Activated B cell treated with CpG ODN at 0.5 μM for 24 hours (primary cell): ENCODE data around the gene GSTO1. TPM values are rescaled to one million over a fixed set of nuclear protein-coding genes. Genes with fewer than 3 reads are reported as not detected.

Experiments used
- ATAC-seq: fragments of 200-7000 bp; cut with Tn5 transposase; one replicate; pipeline ENCODE4 v1.10.0; 2021; ENCODE audit warnings: low read depth, mild to moderate bottlenecking, moderate library complexity
- CTCF ChIA-PET: fragments of 350-600 bp; sonication (Branson Sonifier 250); formaldehyde crosslinking; loops from one replicate; lab custom pipeline; 2021; ENCODE audit warnings: antibody characterized with exemption; lab: Charles Lee
- POLR2A ChIA-PET: fragments of 350-600 bp; sonication (Branson Sonifier 250); formaldehyde crosslinking; loops from one replicate; lab custom pipeline; 2021; ENCODE audit warnings: antibody characterized with exemption; lab: Charles Lee
- DNase-seq: peaks from one replicate; pipeline ENCODE4 v3.0.0; 2022
- H3K27ac Mint-ChIP-seq: one replicate; pipeline ENCODE4 v1.8.0; 2020; ENCODE audit warnings: mixed read lengths
- H3K27me3 Mint-ChIP-seq: one replicate; pipeline ENCODE4 v1.8.0; 2021; ENCODE audit warnings: mixed read lengths
- H3K36me3 Mint-ChIP-seq: one replicate; pipeline ENCODE4 v1.8.0; 2021; ENCODE audit warnings: low read depth, mixed read lengths
- H3K4me1 Mint-ChIP-seq: one replicate; pipeline ENCODE4 v1.8.0; 2021; ENCODE audit warnings: mixed read lengths
- H3K4me3 Mint-ChIP-seq: one replicate; pipeline ENCODE4 v1.8.0; 2020; ENCODE audit warnings: mild to moderate bottlenecking, mixed read lengths
- H3K9me3 Mint-ChIP-seq: one replicate; pipeline ENCODE4 v1.8.0; 2020; ENCODE audit warnings: mixed read lengths
- CTCF ChIP-seq: fragments of 200-600 bp; IDR thresholded peaks from one replicate; pipeline ENCODE4 v1.8.0; 2022; ENCODE audit warnings: antibody characterized with exemption, mild to moderate bottlenecking
- intact Hi-C: fragments of 100-400 bp; cut with micrococcal nuclease; formaldehyde crosslinking; loops from one replicate; pipeline ENCODE4 v1.15.1; 2024
- total RNA-seq: library from RNA; stranded (reverse); gene quantifications from 2 replicates; pipeline ENCODE4 v1.2.3, GENCODE V29; 2022

The GSTO1 gene
- total RNA-seq, 1 donor from 2014 or later = 43.0 TPM

GRCh38 chr10:104301907-104302690, 47.4 kb downstream of the GSTO1 start:
- H3K4me3 Mint-ChIP-seq = no peak overlapping the region
- CTCF ChIA-PET = interaction anchor here (1.6 to 8.7 kb wide), 2 partner anchors 10 to 48 kb away, joined by 7 to 208 read pairs; no protein-coding TSS in a partner anchor

GRCh38 chr10:104303594-104304355, 49.1 kb downstream of the GSTO1 start:
- TF ChIP-seq CTCF = no peak
- Mint-ChIP-seq H3K9me3 (no peaks in the 10 kb centered on the region), H3K27ac (no peak overlapping the region), H3K36me3 (peaks cover 4% of the 10 kb centered on the region), H3K4me3 (no peak overlapping the region), H3K27me3 (peaks cover 9% of the 10 kb centered on the region), H3K4me1 (peaks cover 17% of the 10 kb centered on the region)
- ChIA-PET POLR2A (no interaction called here), CTCF (interaction anchor here (1.6 to 8.7 kb wide), 4 partner anchors 12 to 50 kb away, joined by 7 to 208 read pairs (median 30); partner anchors contain the start of genes CFAP58 and ITPRIP)
- ATAC-seq = no peak
- intact Hi-C loops = loop anchor here (2.0 kb wide), 1 partner anchor 19 kb away; no protein-coding TSS in a partner anchor
- DNase-seq = no peak

More at GRCh38 chr10:104301907-104302690, 47.4 kb downstream of the GSTO1 start:
- POLR2A ChIA-PET = no interaction called here
- intact Hi-C loops = no loop called here
- Mint-ChIP-seq H3K4me1 (peaks cover 7% of the 10 kb centered on the region), H3K9me3 (no peaks in the 10 kb centered on the region), H3K27ac (no peak overlapping the region), H3K27me3 (peaks cover 14% of the 10 kb centered on the region), H3K36me3 (no peaks in the 10 kb centered on the region)
- TF ChIP-seq CTCF = no peak
- ATAC-seq (no peak), DNase-seq (no peak)

GRCh38 chr10:104304356-104304745, 49.7 kb downstream of the GSTO1 start:
- ChIA-PET POLR2A (no interaction called here), CTCF (interaction anchor here (0.8 to 8.7 kb wide), 7 partner anchors 12 to 49 kb away, joined by 3 to 208 read pairs (median 23); partner anchors contain the start of genes CFAP58 and ITPRIP)
- peaks cover 6% of the 10 kb centered on the region for H3K36me3 Mint-ChIP-seq
- H3K27me3 Mint-ChIP-seq = peaks cover 6% of the 10 kb centered on the region
- no peak overlapping the region for H3K4me3 Mint-ChIP-seq
- ATAC-seq = no peak
- H3K9me3 Mint-ChIP-seq = no peaks in the 10 kb centered on the region
- H3K4me1 Mint-ChIP-seq = peaks cover 21% of the 10 kb centered on the region
- no peak for DNase-seq
- no peak overlapping the region for H3K27ac Mint-ChIP-seq
- no peak for TF ChIP-seq CTCF
- intact Hi-C loops = loop anchor here (2.0 kb wide), 1 partner anchor 18 kb away; no protein-coding TSS in a partner anchor

GRCh38 chr10:104304927-104305326, 50.2 kb downstream of the GSTO1 start:
- no peak for TF ChIP-seq CTCF
- ATAC-seq (no peak), DNase-seq (no peak)
- Mint-ChIP-seq H3K27ac (no peak overlapping the region), H3K4me3 (no peak overlapping the region), H3K4me1 (peaks cover 23% of the 10 kb centered on the region), H3K27me3 (peaks cover under 1% of the 10 kb centered on the region), H3K9me3 (no peaks in the 10 kb centered on the region), H3K36me3 (peaks cover 6% of the 10 kb centered on the region)
- ChIA-PET POLR2A (interaction anchor here (1.6 to 3.0 kb wide), 3 partner anchors 33 to 46 kb away, joined by 6 to 32 read pairs (median 22); partner anchors contain the start of gene ITPRIP), CTCF (interaction anchor here (0.6 to 8.7 kb wide), 17 partner anchors 9 to 49 kb away, joined by 3 to 208 read pairs (median 7); partner anchors contain the start of genes CFAP58 and ITPRIP)
- intact Hi-C loops = loop anchor here (1.0 to 2.0 kb wide), 4 partner anchors 14 to 45 kb away; partner anchors contain the start of gene ITPRIP
